Keratinocyte (primary cell): Measurements from ENCODE around the gene CYP27B1. TPM values are rescaled to one million over a fixed set of nuclear protein-coding genes. Genes with fewer than 3 reads are reported as not detected.
"Not testable (repeated sequence)": the region's sequence is repeated elsewhere in the genome, so short reads cannot be mapped to it uniquely, and the experiment has no call there.

Experiments used
- DNase-seq: peaks from one replicate; pipeline ENCODE4 v3.0.0-alpha.2; 2011; ENCODE audit warnings: low read depth, missing footprints, low spot score
- FAIRE-seq: peaks from 2 replicates; lab custom pipeline; 2011; peaks lifted over from hg19 to GRCh38; lab: Jason Lieb, UNC
- H2AFZ ChIP-seq: 2 replicates; pipeline ENCODE4 v1.6.0; 2012; ENCODE audit warnings: low read length, control low read depth, inconsistent platforms; ENCODE audit not compliant: control insufficient read depth
- H3K27ac ChIP-seq: 2 replicates; pipeline ENCODE4 v1.5.1; 2011; ENCODE audit warnings: low read length; ENCODE audit not compliant: control insufficient read depth, insufficient read depth
- H3K27me3 ChIP-seq: 3 replicates; pipeline ENCODE4 v1.6.0; 2011; ENCODE audit warnings: low read length; ENCODE audit not compliant: control insufficient read depth, insufficient read depth; ENCODE audit errors: extremely low read depth
- H3K36me3 ChIP-seq, 2 experiments: 2 replicates in 1 of 2; 3 replicates in 1 of 2; pipeline ENCODE4 v1.5.1; 2011; ENCODE audit warnings: low read length in 2 of 2, mild to moderate bottlenecking in 1 of 2; ENCODE audit not compliant: control insufficient read depth in 2 of 2, insufficient read depth in 2 of 2; ENCODE audit errors: extremely low read depth in 1 of 2
- H3K4me1 ChIP-seq: 3 replicates; pipeline ENCODE4 v1.5.1; 2011; ENCODE audit warnings: low read length; ENCODE audit not compliant: control insufficient read depth, insufficient read depth; ENCODE audit errors: extremely low read depth
- H3K4me2 ChIP-seq: 3 replicates; pipeline ENCODE4 v1.6.0; 2011; ENCODE audit warnings: low read depth, low read length; ENCODE audit not compliant: control insufficient read depth, insufficient read depth; ENCODE audit errors: extremely low read depth
- H3K4me3 ChIP-seq, 3 experiments: fragments of 200-600 bp in 1 of 3; sonication (generic) in 1 of 3; 2 replicates in 2 of 3; 3 replicates in 1 of 3; pipeline ENCODE4 v1.5.1; 2011 to 2016; ENCODE audit warnings: low read length in 3 of 3, mild to moderate bottlenecking in 3 of 3, control low read depth in 2 of 3, inconsistent platforms in 1 of 3, low read depth in 1 of 3, mixed read lengths in 1 of 3, mixed run types in 1 of 3, moderate library complexity in 1 of 3; ENCODE audit not compliant: control insufficient read depth in 2 of 3, insufficient read depth in 2 of 3; ENCODE audit errors: extremely low read depth in 1 of 3
- H3K79me2 ChIP-seq: 2 replicates; pipeline ENCODE4 v1.6.0; 2012; ENCODE audit warnings: low read length; ENCODE audit not compliant: control insufficient read depth, insufficient read depth
- H3K9ac ChIP-seq: 3 replicates; pipeline ENCODE4 v1.6.0; 2011; ENCODE audit warnings: low read length; ENCODE audit not compliant: control insufficient read depth, insufficient read depth; ENCODE audit errors: extremely low read depth
- H3K9me1 ChIP-seq: 3 replicates; pipeline ENCODE4 v1.6.0; 2011; ENCODE audit warnings: low read length; ENCODE audit not compliant: control insufficient read depth, insufficient read depth; ENCODE audit errors: extremely low read depth
- H3K9me3 ChIP-seq: 2 replicates; pipeline ENCODE4 v1.5.1; 2012; ENCODE audit warnings: low read depth, low read length; ENCODE audit not compliant: control insufficient read depth
- H4K20me1 ChIP-seq: 3 replicates; pipeline ENCODE4 v1.6.0; 2011; ENCODE audit warnings: low read length; ENCODE audit not compliant: control insufficient read depth, insufficient read depth; ENCODE audit errors: extremely low read depth
- EZH2 ChIP-seq: IDR thresholded peaks from one replicate; pipeline ENCODE4 v1.6.1; 2012; ENCODE audit warnings: inconsistent platforms, mild to moderate bottlenecking, low read length, moderate library complexity
- dilution Hi-C: fragments of 300-500 bp; cut with MboI; formaldehyde crosslinking; loops from one replicate; pipeline ENCODE4 v1.7.0; 2020; ENCODE audit warnings: low sequenced_read_pairs; ENCODE audit not compliant: extremely low pct_ligation_motif_present
- polyA plus RNA-seq, 5 experiments: library from polyadenylated mRNA; depleted of rRNA in 3 of 5; stranded (reverse) in 3 of 5; stranded (forward) in 1 of 5; unstranded in 1 of 5; fragments of >200 nt; gene quantifications; 1 replicate in 1 of 5; 2 replicates in 3 of 5; 3 replicates in 1 of 5; pipeline versions ENCODE4 v1.2.1 to v1.2.3, GENCODE V29; 2011 to 2012; ENCODE audit warnings: missing spikeins in 2 of 5, low read depth in 1 of 5, low replicate concordance in 1 of 5
- TF ChIP-seq, protein P1 (sequence below), 3 experiments: IDR thresholded peaks in 1 of 3; conservative IDR thresholded peaks in 1 of 3; optimal IDR thresholded peaks in 1 of 3; 2 replicates in 2 of 3; 3 replicates in 1 of 3; pipeline versions ENCODE3 to v1.5.1; 2011; ENCODE audit warnings: low read length in 3 of 3, mild to moderate bottlenecking in 3 of 3, moderate library complexity in 2 of 3, control low read depth in 1 of 3, inconsistent platforms in 1 of 3; ENCODE audit not compliant: insufficient read depth in 2 of 3; ENCODE audit errors: extremely low read depth in 1 of 3

The CYP27B1 gene
- polyA plus RNA-seq, 1 donor (not counting 4 experiments of a cell fraction or from before 2014, with no cell fraction given) = 33.6 TPM

DNA sequence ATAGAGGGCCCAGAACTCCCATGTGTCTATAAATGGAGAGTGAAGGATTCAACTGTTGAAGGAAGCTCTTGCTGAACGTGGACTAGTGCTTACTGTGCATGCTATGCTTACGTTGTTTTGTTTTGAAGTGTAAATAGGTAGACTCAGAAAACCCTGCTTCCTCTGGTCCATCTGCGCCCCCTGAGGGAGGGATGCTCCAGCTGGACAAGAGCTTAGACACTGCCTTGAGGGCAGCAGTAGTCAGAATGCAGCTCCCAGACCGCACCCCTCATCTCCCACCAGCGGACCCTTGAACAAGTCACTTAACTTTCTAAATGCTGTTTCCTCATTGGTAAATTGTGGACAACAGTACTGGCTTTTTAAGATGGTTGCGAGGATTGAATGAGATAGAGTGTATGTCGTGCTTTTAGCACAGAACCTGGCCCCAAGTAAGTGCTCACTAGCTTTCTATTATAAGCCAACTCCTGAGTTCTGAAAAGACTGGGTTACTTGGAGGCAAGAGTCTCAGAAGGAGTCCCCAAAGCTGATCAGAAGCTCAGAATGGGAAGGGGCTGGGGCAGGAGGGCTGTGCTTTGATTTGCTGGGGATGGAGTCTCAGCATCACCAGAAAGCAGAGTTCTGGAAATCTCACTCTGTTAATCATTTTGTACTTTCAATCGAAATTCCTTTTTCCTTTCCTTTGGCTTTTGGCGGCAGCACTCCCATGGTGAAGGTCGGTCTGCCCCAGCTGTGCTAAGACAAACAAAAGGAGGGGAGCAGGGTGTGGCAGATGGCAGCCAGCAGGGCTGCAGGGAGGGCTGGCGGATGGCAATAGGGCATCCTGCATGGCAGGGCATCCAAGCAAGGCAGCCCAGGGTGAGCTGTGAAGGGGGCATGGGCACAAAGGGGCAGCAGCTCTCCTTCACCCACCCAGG is 43.9 kb downstream of the CYP27B1 start:
- Histone ChIP-seq H3K79me2 (no peaks in the 10 kb centered on the region), H2AFZ (no peak overlapping the region), H4K20me1 (no peaks in the 10 kb centered on the region), H3K4me2 (no peak overlapping the region), H3K9me3 (no peaks in the 10 kb centered on the region), H3K27ac (no peak overlapping the region), H3K27me3 (no peaks in the 10 kb centered on the region), H3K9ac (no peak overlapping the region), H3K36me3 (peaks cover 5 to 14% of the 10 kb centered on the region in 2 experiments), H3K9me1 (no peaks in the 10 kb centered on the region), H3K4me3 (no peak overlapping the region), H3K4me1 (peaks cover 4% of the 10 kb centered on the region)
- dilution Hi-C loops = no loop called here
- FAIRE-seq = no peak
- DNase-seq = no peak
- TF ChIP-seq EZH2 = no peak
- TF ChIP-seq, protein P1, sequence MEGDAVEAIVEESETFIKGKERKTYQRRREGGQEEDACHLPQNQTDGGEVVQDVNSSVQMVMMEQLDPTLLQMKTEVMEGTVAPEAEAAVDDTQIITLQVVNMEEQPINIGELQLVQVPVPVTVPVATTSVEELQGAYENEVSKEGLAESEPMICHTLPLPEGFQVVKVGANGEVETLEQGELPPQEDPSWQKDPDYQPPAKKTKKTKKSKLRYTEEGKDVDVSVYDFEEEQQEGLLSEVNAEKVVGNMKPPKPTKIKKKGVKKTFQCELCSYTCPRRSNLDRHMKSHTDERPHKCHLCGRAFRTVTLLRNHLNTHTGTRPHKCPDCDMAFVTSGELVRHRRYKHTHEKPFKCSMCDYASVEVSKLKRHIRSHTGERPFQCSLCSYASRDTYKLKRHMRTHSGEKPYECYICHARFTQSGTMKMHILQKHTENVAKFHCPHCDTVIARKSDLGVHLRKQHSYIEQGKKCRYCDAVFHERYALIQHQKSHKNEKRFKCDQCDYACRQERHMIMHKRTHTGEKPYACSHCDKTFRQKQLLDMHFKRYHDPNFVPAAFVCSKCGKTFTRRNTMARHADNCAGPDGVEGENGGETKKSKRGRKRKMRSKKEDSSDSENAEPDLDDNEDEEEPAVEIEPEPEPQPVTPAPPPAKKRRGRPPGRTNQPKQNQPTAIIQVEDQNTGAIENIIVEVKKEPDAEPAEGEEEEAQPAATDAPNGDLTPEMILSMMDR (optimal IDR thresholded peaks at IDR 0.05 in 1 of 3, IDR thresholded peaks at IDR 0.05 in 1 of 3, conservative IDR thresholded peaks at IDR 0.05 in 1 of 3; ENCODE audit: extremely low read depth in 1 of 3, insufficient read depth in 2 of 3, low read length in 3 of 3) = no peak

DNA sequence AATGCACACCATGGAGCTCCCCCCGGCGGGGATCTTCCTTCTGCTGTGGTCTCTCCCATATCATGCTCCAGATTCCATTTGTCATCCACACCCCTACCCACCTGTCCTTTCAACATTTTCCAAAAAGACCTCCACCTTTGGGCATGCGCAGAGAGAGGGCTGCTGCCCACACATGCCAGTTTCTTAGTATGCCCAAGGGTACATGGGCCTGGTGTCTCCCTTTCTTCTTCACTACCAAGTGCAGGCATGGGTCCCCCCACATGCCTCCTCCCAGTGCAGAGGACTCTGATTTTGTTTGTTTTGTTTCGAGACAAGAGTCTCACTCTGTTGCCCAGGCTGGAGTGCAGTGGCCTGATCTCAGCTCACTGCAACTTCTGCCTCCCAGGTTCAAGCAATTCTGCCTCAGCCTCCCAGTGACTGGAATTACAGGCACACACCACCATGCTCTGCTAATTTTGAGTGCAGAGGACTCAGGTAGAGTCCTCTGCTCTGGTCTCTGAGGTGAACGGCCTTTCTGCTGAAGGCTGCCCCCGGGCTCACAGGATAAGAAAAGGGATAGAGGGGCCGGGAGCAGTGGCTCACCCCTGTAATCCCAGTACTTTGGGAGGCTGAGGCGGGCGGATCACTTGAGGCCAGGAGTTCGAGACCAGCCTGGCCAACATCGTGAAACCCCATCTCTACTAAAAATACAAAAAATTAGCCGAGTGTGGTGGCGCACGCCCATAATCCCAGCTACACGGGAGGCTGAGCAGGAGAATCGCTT is 44.9 kb downstream of the CYP27B1 start:
- FAIRE-seq, H3K9ac ChIP-seq, H3K4me3 ChIP-seq, H3K9me3 ChIP-seq, H3K4me2 ChIP-seq, H3K27me3 ChIP-seq, H2AFZ ChIP-seq, dilution Hi-C loops, H3K4me1 ChIP-seq, H3K9me1 ChIP-seq, H4K20me1 ChIP-seq, DNase-seq, H3K27ac ChIP-seq, H3K79me2 ChIP-seq: not testable (repeated sequence)
- peaks cover 5 to 14% of the 10 kb centered on the region in 2 experiments for H3K36me3 ChIP-seq
